Stimulated activated CD4-positive, alpha-beta T cell treated with anti-CD3 and anti-CD28 coated beads, TNF-alpha, amount 100 ng/mL, for 4 hours (primary cell): ENCODE measurements around the gene ARHGAP26.

ENCODE experiments used
- DNase-seq, 3 experiments: peaks; one replicate each; pipeline ENCODE4 v3.0.0-alpha.2; 2020; ENCODE audit warnings: low read depth in 3 of 3

ARHGAP26 gene

GRCh38 chr5:142847898-142848790 lies 78.0 kb downstream of the ARHGAP26 start:
- no peak for DNase-seq

- DNase-seq, result no peak
Observed at GRCh38 chr5:142849466-142849865, 79.3 kb downstream of the ARHGAP26 start.

GRCh38 chr5:142849880-142850279 lies 79.7 kb downstream of the ARHGAP26 start:
- no peak for DNase-seq

DNA sequence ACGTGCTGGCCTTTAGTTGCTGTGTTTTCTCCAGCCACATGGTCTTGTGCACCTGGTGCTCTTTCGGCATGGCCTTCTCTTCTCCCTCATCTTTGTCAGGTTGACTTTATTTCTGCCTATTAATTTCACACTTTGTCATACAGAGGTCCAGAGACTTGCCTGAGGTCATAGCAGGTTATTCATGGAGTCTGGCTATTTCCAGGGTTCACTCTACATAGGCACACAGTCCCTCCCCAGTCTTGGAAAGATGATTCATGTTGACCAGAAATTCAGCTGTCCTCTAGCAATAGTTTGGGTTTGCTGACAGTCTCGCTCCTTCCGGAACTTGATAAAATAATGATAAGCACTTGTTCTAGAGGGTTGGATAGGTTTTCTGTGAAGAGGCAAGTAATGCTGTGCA lies 81.6 kb downstream of the ARHGAP26 start:
- no peak for DNase-seq

- no peak for DNase-seq
Observed at GRCh38 chr5:142852416-142853198, 82.4 kb downstream of the ARHGAP26 start.

DNA sequence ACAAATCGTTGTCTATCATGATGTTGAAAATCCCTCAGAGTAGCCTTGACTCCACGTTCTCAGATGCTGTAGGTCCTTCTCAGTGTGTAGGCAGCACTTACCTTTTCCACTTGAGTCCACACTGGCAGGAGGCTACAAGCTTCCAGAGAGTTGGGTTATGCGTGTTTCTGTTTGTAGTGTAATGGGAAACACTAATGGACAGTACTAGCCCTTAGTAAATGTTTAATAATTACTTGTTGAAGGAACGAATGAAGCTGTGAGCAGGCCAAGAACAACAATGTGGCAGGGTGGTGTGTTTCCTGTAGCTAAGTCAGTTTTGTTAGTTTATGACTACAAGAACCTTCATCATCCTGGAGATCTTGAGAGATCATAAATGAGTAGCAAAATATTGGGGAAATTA lies 83.5 kb downstream of the ARHGAP26 start:
- no peak for DNase-seq

DNA sequence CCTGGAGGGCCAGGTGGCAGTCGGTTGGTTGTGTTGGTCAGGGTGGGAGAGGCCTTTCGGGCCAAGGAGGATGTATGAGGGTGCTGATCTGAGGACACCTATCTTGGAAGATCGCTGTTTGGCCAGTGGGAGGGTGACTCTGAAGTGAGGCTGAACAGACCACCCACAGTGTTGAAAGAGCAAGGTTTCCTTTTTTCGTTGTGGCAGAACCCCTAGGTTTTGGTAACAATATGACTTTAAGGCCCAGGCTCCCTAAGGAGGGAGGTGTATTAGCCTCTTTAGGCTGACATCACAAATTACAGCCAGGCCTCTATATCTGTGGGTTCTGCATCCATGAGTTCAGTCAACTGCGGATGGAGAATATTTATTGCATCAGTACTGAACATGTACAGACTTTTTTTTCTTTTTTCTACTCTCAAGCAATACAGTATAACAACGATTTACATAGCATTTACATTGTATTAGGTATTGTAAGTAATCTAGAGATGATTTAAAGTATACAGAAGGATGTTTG lies 86.1 kb downstream of the ARHGAP26 start:
- no peak for DNase-seq

DNA sequence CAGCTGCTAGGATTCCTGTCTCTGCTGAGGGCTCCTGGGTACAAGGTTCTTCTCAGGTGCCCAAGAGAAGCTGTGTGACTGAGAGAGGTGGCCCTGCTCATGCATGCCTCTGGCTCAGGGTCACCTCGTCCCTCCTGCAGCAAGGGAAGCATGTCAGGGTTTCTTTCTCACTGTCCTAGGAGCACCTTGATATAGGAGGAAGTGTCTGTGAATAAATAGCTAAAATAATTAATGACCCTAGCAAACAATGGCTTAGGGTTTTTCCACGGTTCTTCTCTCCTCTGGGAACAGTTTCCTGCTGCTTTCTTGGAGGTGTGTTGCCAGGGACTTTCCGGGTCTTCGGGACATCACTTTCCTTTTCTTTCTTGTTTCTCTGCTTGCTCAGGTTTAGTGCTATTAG lies 87.2 kb downstream of the ARHGAP26 start:
- DNase-seq, result no peak

- DNase-seq, result no peak
Observed at GRCh38 chr5:142859037-142859436, 88.9 kb downstream of the ARHGAP26 start.

GRCh38 chr5:142860270-142860669 lies 90.1 kb downstream of the ARHGAP26 start:
- no peak for DNase-seq

GRCh38 chr5:142861011-142861410 lies 90.8 kb downstream of the ARHGAP26 start:
- no peak for DNase-seq

- no peak for DNase-seq
Observed at GRCh38 chr5:142862594-142862993, 92.4 kb downstream of the ARHGAP26 start.

GRCh38 chr5:142863856-142864255 lies 93.7 kb downstream of the ARHGAP26 start:
- DNase-seq, result no peak

- no peak for DNase-seq
Observed at GRCh38 chr5:142864290-142865260, 94.4 kb downstream of the ARHGAP26 start.

DNA sequence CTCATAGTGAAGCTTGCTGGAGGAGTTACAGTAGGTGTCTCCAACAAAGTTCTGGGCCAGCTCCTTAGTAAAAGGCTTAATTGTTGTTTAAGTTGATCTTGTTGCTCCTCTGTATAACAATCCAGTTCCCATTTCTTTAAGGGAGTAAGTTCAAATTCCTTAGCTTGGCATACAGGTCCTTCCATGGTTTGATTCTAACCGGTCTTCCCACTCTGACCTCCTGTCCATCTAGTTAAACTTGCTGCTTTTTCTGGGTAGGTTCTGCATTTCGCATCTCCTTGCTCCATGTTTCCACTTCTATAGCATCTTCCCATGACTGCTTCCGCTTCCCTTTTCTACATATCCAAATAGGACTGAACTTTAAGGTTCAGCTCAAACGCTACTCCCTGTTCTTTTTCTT lies 95.5 kb downstream of the ARHGAP26 start:
- DNase-seq, result no peak

- peak in 2 of 3 experiments; percentile 7 to 15 for DNase-seq
Observed at GRCh38 chr5:142866563-142867275, 96.5 kb downstream of the ARHGAP26 start.

GRCh38 chr5:142869886-142870285 lies 99.7 kb downstream of the ARHGAP26 start:
- DNase-seq, result no peak

GRCh38 chr5:142870532-142871362 lies 100.6 kb downstream of the ARHGAP26 start:
- no peak for DNase-seq

DNA sequence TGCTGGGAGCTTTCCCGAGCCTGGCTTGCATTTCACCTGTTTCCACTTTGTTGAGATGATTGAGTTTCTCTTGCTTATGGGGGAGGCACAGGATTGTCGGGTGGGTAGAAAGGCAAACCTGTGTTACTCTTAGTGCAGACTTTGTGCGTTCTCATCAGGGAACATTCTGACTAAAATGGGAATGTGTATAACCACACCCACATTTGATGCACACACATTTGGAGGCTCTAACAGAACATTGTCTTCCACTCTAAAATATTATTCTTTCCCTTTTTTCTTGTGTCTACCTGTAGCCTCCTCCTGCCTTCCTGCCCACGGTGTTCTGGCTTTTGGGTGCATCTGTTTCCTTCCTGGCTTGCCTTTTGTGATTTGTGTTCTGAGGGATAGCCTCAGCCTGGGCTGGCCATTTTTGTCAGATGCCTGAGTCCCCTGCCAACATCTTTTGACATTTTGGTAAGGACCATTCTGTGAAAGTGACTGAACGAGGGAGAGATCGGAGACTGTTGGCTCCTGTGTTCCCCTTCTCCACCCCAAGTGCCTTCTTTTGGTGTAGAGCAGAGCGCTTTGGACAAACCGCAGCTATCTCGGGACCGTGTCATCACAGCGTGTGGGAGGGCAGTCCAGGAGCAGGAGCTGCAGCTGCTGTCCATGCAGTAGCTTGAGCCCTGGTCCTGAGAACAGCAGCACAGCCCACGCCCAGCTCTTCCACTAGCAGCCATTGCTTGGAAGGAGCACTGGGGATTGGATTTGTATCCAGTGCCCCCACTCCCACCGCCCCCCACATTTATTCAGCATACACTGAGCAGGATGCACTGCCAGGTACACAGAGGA lies 101.4 kb downstream of the ARHGAP26 start:
- no peak for DNase-seq
